PC-3 (cell line): ENCODE measurements around the gene SLC25A28. TPM values are rescaled to one million over a fixed set of nuclear protein-coding genes. Genes with fewer than 3 reads are reported as not detected.

Experiments
- ATAC-seq: fragments of 200-7000 bp; cut with Tn5 transposase; 2 replicates; pipeline ENCODE4 v1.9.1; 2020; ENCODE audit warnings: mild to moderate bottlenecking, moderate library complexity
- Bru-seq: library from RNA; stranded (reverse); fragments of 400-500 nt; gene quantifications from one replicate; lab custom pipeline; 2021; lab: Mats Ljungman, UMichigan
- BruChase-seq, 2 experiments: library from RNA; stranded (reverse); fragments of 400-500 nt; gene quantifications; one replicate each; lab custom pipeline; 2021; lab: Mats Ljungman, UMichigan
- BruUV-seq: library from RNA; stranded (reverse); fragments of 400-500 nt; replicated peaks from 2 replicates; lab custom pipeline; 2021; lab: Mats Ljungman, UMichigan
- CTCF ChIA-PET: fragments of 300-600 bp; sonication (Branson Sonifier 250); formaldehyde crosslinking; loops from one replicate; lab custom pipeline; 2022; ENCODE audit warnings: antibody characterized with exemption; lab: Charles Lee
- POLR2A ChIA-PET: fragments of 300-600 bp; sonication (Branson Sonifier 250); formaldehyde crosslinking; loops from one replicate; lab custom pipeline; 2022; ENCODE audit warnings: antibody characterized with exemption; ENCODE audit not compliant: unreplicated experiment; lab: Charles Lee
- DNase-seq: peaks from one replicate; pipeline ENCODE4 v3.0.0-alpha.2; 2015
- H2AFZ ChIP-seq: fragments of 300-600 bp; sonication (generic); 2 replicates; pipeline ENCODE4 v1.6.0; 2016; ENCODE audit warnings: antibody characterized with exemption, low read length
- H3F3A ChIP-seq: fragments of 300-600 bp; sonication (generic); one replicate; pipeline ENCODE4 v1.6.0; 2017; ENCODE audit warnings: antibody characterized with exemption, low read length, control low read depth, mild to moderate bottlenecking; ENCODE audit not compliant: unreplicated experiment
- H3K27ac ChIP-seq: fragments of 300-600 bp; sonication (generic); 2 replicates; pipeline ENCODE4 v1.5.1; 2016; ENCODE audit warnings: mild to moderate bottlenecking, low read length
- H3K27me3 ChIP-seq: fragments of 300-600 bp; sonication (generic); 2 replicates; pipeline ENCODE4 v1.6.1; 2016; ENCODE audit warnings: low read length, mixed read lengths
- H3K36me3 ChIP-seq: fragments of 300-600 bp; sonication (generic); 2 replicates; pipeline ENCODE4 v1.6.1; 2016; ENCODE audit warnings: low read depth, mixed run types, low read length, mixed read lengths
- H3K4me1 ChIP-seq: fragments of 300-600 bp; sonication (generic); 2 replicates; pipeline ENCODE4 v1.5.1; 2016; ENCODE audit warnings: low read length; ENCODE audit not compliant: insufficient read depth
- H3K4me2 ChIP-seq: fragments of 300-600 bp; sonication (generic); 2 replicates; pipeline ENCODE4 v1.6.0; 2016; ENCODE audit warnings: low read length
- H3K4me3 ChIP-seq: fragments of 300-600 bp; sonication (generic); 2 replicates; pipeline ENCODE4 v1.5.1; 2016; ENCODE audit warnings: mild to moderate bottlenecking, low read length, mixed read lengths
- H3K79me2 ChIP-seq: fragments of 300-600 bp; sonication (generic); 2 replicates; pipeline ENCODE4 v1.6.1; 2017; ENCODE audit warnings: low read length, mixed read lengths
- H3K9ac ChIP-seq: fragments of 300-600 bp; sonication (generic); 2 replicates; pipeline ENCODE4 v1.6.0; 2016; ENCODE audit warnings: mild to moderate bottlenecking, low read length
- H3K9me2 ChIP-seq: fragments of 300-600 bp; sonication (generic); replicated peaks from 2 replicates; pipeline ENCODE4 v1.6.1; 2016; ENCODE audit warnings: mixed run types, low read length, mixed read lengths
- H3K9me3 ChIP-seq: fragments of 300-600 bp; sonication (generic); 2 replicates; pipeline ENCODE4 v1.6.1; 2016; ENCODE audit warnings: low read length, mixed read lengths
- H4K20me1 ChIP-seq: fragments of 300-600 bp; sonication (generic); 2 replicates; pipeline ENCODE4 v1.6.1; 2016; ENCODE audit warnings: low read length, mixed read lengths
- CTCF ChIP-seq: fragments of 300-600 bp; sonication (generic); conservative IDR thresholded peaks from 2 replicates; pipeline ENCODE4 v1.5.1; 2017; ENCODE audit warnings: antibody characterized with exemption, low read depth, mild to moderate bottlenecking, low read length
- EZH2 ChIP-seq: fragments of 300-600 bp; sonication (generic); IDR thresholded peaks from one replicate; pipeline ENCODE4 v1.6.1; 2017; ENCODE audit warnings: antibody characterized with exemption, mild to moderate bottlenecking, low read length; ENCODE audit not compliant: unreplicated experiment
- EZH2phosphoT487 ChIP-seq: fragments of 300-600 bp; sonication (generic); IDR thresholded peaks from 2 replicates; pipeline ENCODE4 v1.6.1; 2018; ENCODE audit warnings: mild to moderate bottlenecking, antibody characterized with exemption, low read length, borderline replicate concordance
- intact Hi-C: fragments of 100-400 bp; cut with micrococcal nuclease; formaldehyde crosslinking; loops from 2 replicates; pipeline ENCODE4 v1.9.0; 2023
- long read RNA-seq: library from polyadenylated mRNA; unstranded; transcript quantifications from one replicate; pipeline ENCODE4 v2.0.0, GENCODE V29; 2021; ENCODE audit not compliant: unreplicated experiment
- total RNA-seq: library from RNA; depleted of rRNA; stranded (reverse); fragments of >200 nt; gene quantifications from 2 replicates; pipeline ENCODE4 v1.2.3, GENCODE V29; 2014; rRNA removed

SLC25A28 gene
- total RNA-seq: 14.2 and 16.0 TPM in 2 replicates
- percentile 74 among the genes with signal in this experiment for Bru-seq, nascent RNA
- BruChase-seq, experiment 1, labeled RNA remaining after a 6-hour chase: percentile 71 among the genes with signal in this experiment
- BruChase-seq, experiment 2, labeled RNA remaining after a 2-hour chase: percentile 84 among the genes with signal in this experiment
- long read RNA-seq, transcript SLC25A28-201 (4 exons, 1,451 nt): major isoform, 17 of 36 reads
- long read RNA-seq, partial matches to known transcripts: 1 of 36 reads
- long read RNA-seq, other reads (novel, unspliced or antisense): 18 of 36 reads

GRCh38 chr10:99619851-99620710, at the start of gene SLC25A28:
Gene SLC25A28 (minus strand): TSS chr10:99620439. CDS start chr10:99620335, 104 bp downstream.
- no TSS peak for BruUV-seq
- intact Hi-C loops: loop anchor here (5.0 kb wide), 1 partner anchor 37 kb away; the partner anchor contains the start of gene ENTPD7
- peaks cover 47% of the 10 kb centered on the region for H3K79me2 ChIP-seq
- H2AFZ ChIP-seq: peak within 1 kb of the TSS; percentile 74
- H3K9me3 ChIP-seq: no peaks in the 10 kb centered on the region
- no peaks in the 10 kb centered on the region for H3F3A ChIP-seq
- CTCF ChIA-PET: interaction anchor here (0.6 kb wide), 1 partner anchor 94 kb away, joined by 4 read pairs; no protein-coding TSS in a partner anchor
- peak within 1 kb of the TSS; percentile 80 for H3K4me3 ChIP-seq
- ATAC-seq (peak; percentile 70), DNase-seq (peak; percentile 97)
- peak within 1 kb of the TSS; percentile 98 for H3K27ac ChIP-seq
- H4K20me1 ChIP-seq: peaks cover 17% of the 10 kb centered on the region; the same call in 1 of the 2 replicates
- peak within 1 kb of the TSS; percentile 97 for H3K9ac ChIP-seq
- no peaks in the 10 kb centered on the region for H3K27me3 ChIP-seq
- H3K4me1 ChIP-seq: peaks cover 24% of the 10 kb centered on the region; the same call in 1 of the 2 replicates
- H3K36me3 ChIP-seq: no peaks in the 10 kb centered on the region
- TF ChIP-seq EZH2 (no peak), CTCF (no peak), EZH2phosphoT487 (no peak)
- peak within 1 kb of the TSS; percentile 97 for H3K4me2 ChIP-seq
- POLR2A ChIA-PET: interaction anchor here (0.6 kb wide), 1 partner anchor 113 kb away, joined by 3 read pairs; no protein-coding TSS in a partner anchor
- no peaks in the 10 kb centered on the region for H3K9me2 ChIP-seq

GRCh38 chr10:99667108-99667751, 47.0 kb upstream of the SLC25A28 start:
- Histone ChIP-seq H3K9ac (no peak overlapping the region), H3K9me3 (no peaks in the 10 kb centered on the region), H3K27me3 (no peaks in the 10 kb centered on the region), H2AFZ (no peak overlapping the region), H3F3A (peaks cover 3% of the 10 kb centered on the region), H3K4me1 (peaks cover 13% of the 10 kb centered on the region), H3K27ac (peak overlapping the region; percentile 14; the same call in 1 of the 2 replicates), H4K20me1 (no peaks in the 10 kb centered on the region), H3K4me2 (peak overlapping the region; percentile 35), H3K36me3 (no peaks in the 10 kb centered on the region; the same call in 1 of the 2 replicates), H3K79me2 (peaks cover 14% of the 10 kb centered on the region), H3K9me2 (no peaks in the 10 kb centered on the region), H3K4me3 (no peak overlapping the region)
- ChIA-PET CTCF (interaction anchor here (0.5 kb wide), 1 partner anchor 76 kb away, joined by 10 read pairs; no protein-coding TSS in a partner anchor), POLR2A (no interaction called here)
- TF ChIP-seq CTCF: no peak
- TF ChIP-seq EZH2: no peak
- no peak for TF ChIP-seq EZH2phosphoT487
- ATAC-seq (peak; percentile 99), DNase-seq (peak; percentile 71)
- no TSS peak for BruUV-seq
- intact Hi-C loops: no loop called here
